ENCODE measurements around the gene C1QTNF3.
"Not testable (repeated sequence)": the region's sequence is repeated elsewhere in the genome, so short reads cannot be mapped to it uniquely, and the experiment has no call there.

C1QTNF3 gene

GRCh38 chr5:34026089-34026761, 16.8 kb downstream of the C1QTNF3 start:
- in situ Hi-C loops (cut with MboI; ENCODE audit: low sequenced_read_pairs), result no loop called here

GRCh38 chr5:34022121-34022705, 20.8 kb downstream of the C1QTNF3 start:
- in situ Hi-C loops (cut with MboI; ENCODE audit: low sequenced_read_pairs), result no loop called here

- in situ Hi-C loops (cut with MboI; ENCODE audit: low sequenced_read_pairs), result no loop called here
Measured at GRCh38 chr5:34021334-34021733, 21.7 kb downstream of the C1QTNF3 start.

DNA sequence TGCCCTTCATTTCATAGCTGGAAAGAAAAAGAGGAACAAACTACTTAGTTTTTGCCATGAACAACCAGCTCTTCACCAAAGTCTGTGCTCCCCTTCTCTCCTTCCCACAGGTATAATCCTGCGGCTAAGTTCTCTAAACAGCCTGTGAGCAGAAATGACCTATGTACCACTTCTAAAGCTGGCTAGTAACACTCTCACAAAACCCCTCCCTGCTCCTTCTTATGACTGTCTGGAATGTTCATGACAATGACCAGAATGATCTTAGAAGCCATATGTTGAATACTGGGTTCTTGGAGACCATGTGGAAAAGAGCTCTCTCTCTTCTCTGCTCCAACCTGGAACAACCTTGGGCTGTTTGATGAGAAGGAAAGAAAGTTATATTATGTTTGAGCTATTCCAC, 22.3 kb downstream of the C1QTNF3 start:
- in situ Hi-C loops (cut with MboI; ENCODE audit: low sequenced_read_pairs), result no loop called here

DNA sequence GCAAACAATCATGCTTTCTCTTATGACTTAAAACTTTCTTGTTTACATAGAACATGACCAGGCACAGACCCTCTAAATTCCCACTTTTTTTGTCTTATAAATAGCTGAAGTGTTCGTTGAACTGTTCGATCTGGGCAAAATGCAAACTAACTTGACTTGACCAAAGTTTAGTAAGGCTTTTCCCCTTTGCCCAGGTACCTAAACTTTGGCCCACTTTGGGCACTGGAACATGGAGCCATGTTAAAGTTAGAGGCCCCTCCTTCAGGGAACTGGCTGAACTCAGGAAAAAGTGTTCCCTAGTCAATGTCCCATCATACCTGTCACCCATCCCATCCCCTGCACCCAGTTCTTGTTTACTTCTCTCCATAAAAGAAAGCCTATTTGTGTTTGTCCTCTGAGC, 25.8 kb downstream of the C1QTNF3 start:
- in situ Hi-C loops (cut with MboI; ENCODE audit: low sequenced_read_pairs), result no loop called here

- in situ Hi-C loops (cut with MboI; ENCODE audit: low sequenced_read_pairs), result no loop called here
Measured at GRCh38 chr5:34016750-34017149, 26.3 kb downstream of the C1QTNF3 start.

GRCh38 chr5:34016222-34016621, 26.8 kb downstream of the C1QTNF3 start:
- in situ Hi-C loops (cut with MboI; ENCODE audit: low sequenced_read_pairs), result no loop called here

GRCh38 chr5:34015120-34015822, 27.7 kb downstream of the C1QTNF3 start:
- in situ Hi-C loops (cut with MboI; ENCODE audit: low sequenced_read_pairs), result no loop called here

DNA sequence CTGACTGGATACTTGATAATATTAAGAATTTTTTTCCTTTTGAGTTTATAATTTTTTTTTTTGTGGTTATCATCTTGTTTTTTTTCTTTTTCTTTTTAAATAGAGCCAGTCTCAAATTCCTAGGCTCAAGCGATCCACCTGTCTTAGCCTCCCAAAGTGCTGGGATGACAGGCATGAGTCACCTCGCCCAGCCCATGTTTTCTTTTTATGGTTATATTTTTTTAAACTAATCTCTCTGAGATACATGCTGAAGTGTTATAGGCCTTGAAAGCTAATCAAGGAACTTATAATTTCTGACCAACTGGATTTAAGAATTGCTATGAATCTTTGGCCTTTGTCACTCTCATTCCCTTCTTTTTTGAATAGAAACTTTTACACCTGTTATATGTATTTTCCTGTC, 28.4 kb downstream of the C1QTNF3 start:
- in situ Hi-C loops (cut with MboI; ENCODE audit: low sequenced_read_pairs), result no loop called here

DNA sequence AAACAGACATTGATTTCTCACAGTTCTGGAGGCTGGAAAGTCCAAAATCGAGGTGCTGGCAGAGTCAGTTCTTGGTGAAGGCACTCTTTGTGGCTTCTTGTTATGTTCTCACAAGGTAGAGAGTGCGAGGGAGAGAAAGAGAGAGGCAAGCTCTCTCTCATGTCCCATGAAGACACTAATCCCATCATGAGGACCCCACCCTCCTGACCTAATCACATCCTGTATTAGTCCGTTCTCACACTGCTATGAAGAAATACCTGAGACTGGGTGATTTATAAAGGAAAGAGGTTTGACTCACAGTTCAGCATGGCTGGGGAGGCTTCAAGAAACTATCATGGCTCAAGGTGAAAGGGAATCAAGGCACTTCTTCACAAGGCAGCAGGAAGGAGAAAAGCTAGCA, 29.5 kb downstream of the C1QTNF3 start:
- in situ Hi-C loops (cut with MboI; ENCODE audit: low sequenced_read_pairs), result no loop called here

GRCh38 chr5:34012791-34013190, 30.2 kb downstream of the C1QTNF3 start:
- in situ Hi-C loops (cut with MboI; ENCODE audit: low sequenced_read_pairs), result no loop called here

GRCh38 chr5:34011536-34011935, 31.5 kb downstream of the C1QTNF3 start:
- in situ Hi-C loops (cut with MboI; ENCODE audit: low sequenced_read_pairs), result no loop called here

DNA sequence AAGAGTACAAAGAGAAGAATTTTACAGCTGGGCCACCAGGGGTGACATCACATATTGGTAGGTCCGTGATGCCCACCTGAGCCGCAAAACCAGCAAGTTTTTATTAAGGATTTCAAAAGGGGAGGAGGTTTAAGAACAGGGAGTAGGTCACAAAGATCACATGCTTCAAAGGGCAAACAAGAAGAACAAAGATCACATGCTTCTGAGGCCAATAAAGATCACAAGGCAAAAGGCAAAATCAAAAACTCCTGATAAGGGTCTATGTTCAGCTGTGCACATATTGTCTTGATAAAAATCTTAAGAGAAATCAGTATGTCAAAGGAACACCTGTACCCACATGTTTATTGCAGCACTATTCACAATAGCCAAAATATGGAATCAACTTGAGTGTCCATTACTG, 32.9 kb downstream of the C1QTNF3 start:
- in situ Hi-C loops (cut with MboI; ENCODE audit: low sequenced_read_pairs), result not testable (repeated sequence)

- in situ Hi-C loops (cut with MboI; ENCODE audit: low sequenced_read_pairs), result no loop called here
Measured at GRCh38 chr5:34009610-34010009, 33.4 kb downstream of the C1QTNF3 start.

GRCh38 chr5:34008802-34009201, 34.2 kb downstream of the C1QTNF3 start:
- in situ Hi-C loops (cut with MboI; ENCODE audit: low sequenced_read_pairs), result no loop called here

- in situ Hi-C loops (cut with MboI; ENCODE audit: low sequenced_read_pairs), result no loop called here
Measured at GRCh38 chr5:34007621-34008600, 35.1 kb downstream of the C1QTNF3 start, which contains the start of gene AMACR. TSS of gene AMACR (minus strand) at chr5:34008050. CDS start at chr5:34008019, 31 bp downstream.

- in situ Hi-C loops (cut with MboI; ENCODE audit: low sequenced_read_pairs), result no loop called here
Measured at GRCh38 chr5:34007201-34007620, 35.8 kb downstream of the C1QTNF3 start.

GRCh38 chr5:34005681-34006080, 37.3 kb downstream of the C1QTNF3 start:
- in situ Hi-C loops (cut with MboI; ENCODE audit: low sequenced_read_pairs), result no loop called here

DNA sequence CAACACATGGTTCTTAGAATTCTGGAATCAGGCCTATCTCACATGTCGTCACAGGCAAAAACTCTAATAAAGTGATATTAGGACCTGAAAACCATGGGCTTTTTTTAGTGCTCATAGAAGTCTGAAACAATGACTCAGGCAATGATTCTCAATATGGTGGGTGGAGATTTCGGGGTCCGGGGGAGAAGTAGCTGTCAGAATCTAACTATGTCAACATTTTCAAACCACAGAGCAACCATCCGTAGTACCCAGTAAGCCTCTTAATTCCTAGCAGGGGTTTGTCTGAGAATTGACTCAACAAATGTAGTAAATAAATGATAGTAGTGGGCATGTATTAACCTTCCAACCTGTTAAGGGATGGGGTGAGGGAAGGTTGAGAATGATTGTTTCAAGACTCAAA, 37.8 kb downstream of the C1QTNF3 start:
- in situ Hi-C loops (cut with MboI; ENCODE audit: low sequenced_read_pairs), result no loop called here

- in situ Hi-C loops (cut with MboI; ENCODE audit: low sequenced_read_pairs), result no loop called here
Measured at GRCh38 chr5:34003941-34004340, 39.1 kb downstream of the C1QTNF3 start.
